ENCODE data around the gene CKAP2L.

The CKAP2L gene

DNA sequence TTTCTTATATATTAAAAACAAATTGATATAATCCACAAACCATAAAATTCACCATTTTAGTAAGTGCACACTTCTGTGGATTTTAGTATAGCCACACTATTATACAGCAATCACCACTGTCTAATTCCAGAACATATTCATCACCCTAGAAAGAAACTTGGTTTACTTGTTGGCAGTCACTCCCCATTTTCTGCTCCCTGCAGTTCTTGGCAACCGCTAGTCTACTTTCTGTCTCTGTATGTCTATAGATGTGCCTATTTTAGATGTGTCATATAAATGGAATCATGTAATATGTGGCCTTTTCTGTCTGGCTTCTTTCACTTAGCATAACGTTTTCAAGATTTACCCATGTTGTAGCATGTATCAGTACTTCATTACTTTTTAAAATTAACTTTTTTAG is 5.7 kb downstream of the CKAP2L start:
- no peak for DNase-seq

DNA sequence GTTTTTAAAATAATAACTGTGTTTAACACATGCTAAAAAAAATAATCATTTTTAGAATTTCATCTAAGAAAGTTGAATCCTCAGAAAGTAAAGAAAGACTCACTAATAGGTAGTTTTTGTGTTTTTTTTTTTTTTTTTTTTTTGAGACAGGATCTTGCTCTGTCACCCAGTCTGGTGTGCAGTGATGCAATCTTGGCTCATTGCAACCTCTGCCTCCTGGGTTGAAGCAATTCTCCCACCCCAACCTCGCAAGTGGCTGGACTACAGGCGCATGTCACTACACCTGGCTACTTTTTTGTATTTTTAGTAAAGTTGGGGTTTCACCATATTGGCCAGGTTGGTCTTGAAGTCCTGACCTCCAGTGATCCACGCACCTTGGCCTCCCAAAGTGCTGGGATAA is 7.1 kb downstream of the CKAP2L start:
- DNase-seq: no peak

DNA sequence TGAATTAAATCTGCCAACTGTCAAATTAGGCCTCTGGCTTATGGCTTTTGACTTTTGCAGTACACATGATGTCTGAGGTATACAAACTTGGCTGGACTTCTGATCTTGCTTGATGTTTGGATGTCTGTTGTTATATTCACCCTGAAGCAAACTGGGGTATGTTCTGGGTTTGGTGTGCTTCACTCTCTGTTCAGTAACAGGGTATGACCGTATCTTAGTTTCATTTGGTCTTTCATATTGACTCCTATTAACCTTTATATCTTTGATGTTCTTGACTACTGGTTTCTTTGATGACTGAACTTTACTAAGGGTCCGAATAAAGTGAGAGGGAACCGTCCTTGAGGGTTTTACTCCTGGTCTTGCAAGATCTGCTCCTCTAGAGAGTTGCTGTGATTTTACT is 8.2 kb downstream of the CKAP2L start:
- DNase-seq: no peak

DNA sequence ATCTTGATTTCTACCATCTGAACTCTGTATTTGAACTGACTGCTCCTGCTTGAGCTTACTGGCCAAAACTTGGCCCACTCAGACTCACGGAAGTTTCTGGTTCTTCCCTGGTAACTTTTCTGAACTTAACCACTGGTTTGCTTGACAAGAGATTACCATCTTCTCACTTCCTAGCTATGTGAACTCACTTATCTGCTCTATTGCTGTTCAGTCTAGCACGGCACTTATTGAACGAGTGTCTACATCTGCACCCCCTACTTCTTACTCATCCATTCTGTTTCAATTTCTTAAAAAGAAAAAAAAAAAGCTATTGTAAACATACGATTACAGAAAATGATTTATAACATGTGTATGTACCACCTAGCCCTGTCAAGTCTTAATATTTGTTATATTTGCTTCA is 9.0 kb downstream of the CKAP2L start:
- DNase-seq: no peak

DNA sequence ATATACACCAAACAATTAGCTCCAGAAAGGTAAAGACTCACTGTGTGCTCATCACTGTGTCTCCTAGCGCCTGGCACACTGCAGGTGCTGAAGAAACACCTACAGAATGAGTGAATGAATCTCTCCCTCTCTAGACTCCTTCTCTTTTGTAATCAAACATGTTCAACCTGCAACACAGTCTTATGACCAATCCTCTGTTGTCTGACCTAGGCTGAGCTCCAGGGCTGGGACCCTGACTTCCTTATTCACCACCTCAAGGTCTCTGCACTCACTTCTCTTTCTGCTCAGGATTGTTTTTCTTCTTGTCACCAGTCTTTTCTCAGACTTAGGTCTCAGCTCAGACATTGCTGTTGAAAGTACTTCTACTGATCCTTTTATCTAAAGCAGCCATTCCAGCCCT is 9.8 kb downstream of the CKAP2L start:
- no peak for DNase-seq

DNA sequence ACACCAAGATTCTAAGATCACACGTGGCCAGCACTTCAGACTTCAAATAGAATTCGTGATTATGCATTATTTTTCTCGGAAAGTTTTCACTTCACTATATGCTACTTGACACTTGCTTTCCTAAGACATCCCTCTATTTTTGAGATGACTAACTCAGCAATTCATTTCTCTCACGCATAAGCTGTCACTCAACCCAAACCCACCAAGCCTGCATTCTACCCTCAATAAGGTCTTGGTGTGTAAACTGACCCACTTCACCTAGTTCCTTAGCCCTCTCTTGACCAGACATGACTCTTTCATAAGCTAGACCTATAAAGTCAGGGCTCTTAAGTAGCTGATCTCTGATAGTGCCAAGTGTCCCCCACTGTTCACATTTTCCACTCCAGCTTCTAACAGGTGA is 11.7 kb downstream of the CKAP2L start:
- no peak for DNase-seq

DNA sequence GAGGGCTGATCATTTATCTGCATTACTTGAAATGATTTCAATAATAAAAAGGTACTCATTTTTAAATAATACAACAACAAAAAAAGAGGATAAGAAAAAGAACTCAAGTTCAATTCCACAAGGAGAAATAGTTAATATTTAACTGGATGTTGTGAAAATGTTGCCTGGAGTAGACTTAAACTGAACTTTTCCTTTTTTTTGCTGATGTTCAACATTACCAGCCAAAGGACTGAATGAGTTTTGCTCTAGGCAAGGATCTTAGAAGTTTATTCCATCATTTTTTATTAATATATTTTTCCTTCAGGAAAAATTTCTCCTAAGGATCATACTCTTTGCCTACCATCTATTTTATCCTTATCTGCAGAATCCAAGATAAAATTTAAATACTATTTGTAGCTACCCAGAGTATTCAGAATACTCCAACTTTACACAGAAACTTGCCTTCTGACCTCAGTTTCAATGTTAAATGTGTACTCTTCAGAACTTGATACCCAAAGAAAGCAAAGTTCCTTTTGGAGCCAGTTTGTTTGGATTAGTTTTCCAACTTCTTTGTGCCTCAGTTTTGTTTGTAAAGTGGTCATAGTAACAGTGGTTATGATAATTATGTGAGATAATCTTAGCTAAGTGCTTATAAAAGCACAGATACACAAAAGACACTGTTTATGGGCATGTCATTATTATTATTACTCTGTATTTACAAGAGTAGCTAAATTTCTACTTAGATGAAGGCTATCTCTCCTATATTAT is 12.8 kb downstream of the CKAP2L start:
- DNase-seq: no peak

DNA sequence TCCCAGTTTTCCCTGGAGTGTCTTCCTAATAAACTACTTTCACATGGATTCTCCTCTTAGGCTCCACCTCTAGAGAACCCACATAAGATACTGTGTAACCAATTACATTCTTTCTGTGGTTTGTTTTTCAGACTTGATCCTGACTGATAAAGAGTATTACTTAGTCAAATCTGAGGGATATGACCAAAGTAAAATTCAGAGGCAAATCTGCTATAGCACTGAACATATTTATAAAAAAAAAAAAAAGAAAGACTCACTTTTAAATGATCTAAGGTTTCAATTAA is 13.9 kb downstream of the CKAP2L start:
- DNase-seq: no peak

DNA sequence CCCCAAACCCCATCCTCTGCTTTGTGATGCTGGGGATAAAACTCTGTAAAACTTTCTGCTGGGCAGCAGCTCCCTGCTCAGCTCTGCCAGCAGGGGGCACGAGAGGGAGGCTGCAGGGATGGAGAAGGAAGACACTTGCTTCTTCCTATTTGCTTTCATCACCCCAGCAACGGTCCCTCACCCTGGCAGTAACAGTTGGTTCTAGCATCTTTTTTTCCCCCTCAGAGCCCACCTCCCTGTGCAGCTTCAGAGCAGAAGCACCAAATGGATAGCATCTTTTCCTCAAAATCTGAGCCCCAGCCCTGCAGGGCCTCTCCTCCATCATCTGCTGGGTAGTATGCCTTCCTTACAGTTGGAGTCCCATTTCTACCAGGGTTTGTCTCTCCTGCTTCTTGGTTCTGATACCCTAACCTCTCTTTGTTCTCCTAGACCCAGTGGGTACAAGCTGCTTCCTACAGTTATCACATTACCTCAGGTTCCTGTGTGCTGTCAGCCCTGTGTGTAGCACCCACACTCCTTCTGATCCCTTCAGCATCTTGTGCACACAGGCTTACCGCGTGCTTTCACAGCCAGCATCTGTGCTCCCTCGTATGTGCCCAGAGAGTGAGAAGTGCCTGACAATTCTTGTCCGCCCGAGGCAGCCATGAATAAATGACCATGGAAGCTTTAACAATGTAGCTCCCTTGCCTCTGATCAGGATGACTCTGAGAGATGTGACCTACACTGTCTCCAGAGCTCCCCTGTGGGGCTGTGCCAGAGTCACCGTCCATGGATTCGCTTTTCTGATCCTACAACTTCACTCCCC is 14.5 kb downstream of the CKAP2L start:
- DNase-seq: peak; percentile 93

DNA sequence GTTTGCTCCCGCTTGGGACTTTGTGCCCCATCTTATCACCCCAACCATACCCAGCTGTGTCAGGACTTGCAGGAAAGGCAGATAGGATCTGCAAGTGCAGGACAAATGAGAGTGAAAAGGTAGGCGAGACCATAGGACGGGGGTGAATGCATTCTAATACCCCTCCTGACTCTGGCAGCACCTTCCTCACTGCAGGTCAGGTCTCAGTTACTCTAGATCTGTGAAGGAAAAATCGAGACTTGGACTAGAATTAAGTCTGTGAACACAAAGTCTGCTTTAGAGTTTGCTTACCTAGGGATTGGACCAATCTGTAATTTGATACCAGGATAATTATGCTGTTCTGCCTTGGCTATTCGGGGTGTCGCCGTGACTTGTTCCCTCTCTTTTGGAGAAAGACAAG is 23.9 kb downstream of the CKAP2L start:
- no peak for DNase-seq

DNA sequence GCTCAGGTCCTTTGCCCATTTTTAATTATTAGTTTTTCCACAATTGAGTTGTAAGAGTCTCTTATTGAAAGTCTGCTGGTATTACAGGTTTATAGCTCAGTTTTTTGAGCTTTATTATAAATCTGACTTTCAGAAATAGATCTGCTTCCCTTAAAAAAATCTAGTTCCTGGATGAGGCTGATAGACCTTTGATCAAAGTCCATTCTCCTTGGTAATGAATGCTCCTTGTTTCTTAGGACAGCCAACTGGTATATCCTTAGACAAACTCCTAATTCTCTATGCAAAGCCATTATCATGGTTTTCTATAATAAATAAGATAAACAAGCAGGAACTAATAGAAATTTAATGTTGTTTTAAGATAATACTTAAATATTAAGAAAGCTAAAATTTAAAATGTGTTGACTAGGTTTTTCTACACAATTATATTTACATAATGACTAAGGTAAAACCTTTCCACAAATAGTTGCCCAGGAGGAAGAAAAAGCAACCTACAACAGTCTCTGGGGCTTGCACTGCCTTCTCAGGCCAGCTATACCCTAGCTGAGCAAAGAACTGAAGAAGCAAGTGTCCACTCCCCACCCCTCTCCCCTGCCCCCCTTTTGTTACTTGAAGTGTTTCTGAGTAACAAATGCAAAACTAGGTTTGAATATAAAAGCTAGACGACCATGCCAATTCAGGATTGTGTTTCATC is 26.7 kb downstream of the CKAP2L start:
- no peak for DNase-seq

DNA sequence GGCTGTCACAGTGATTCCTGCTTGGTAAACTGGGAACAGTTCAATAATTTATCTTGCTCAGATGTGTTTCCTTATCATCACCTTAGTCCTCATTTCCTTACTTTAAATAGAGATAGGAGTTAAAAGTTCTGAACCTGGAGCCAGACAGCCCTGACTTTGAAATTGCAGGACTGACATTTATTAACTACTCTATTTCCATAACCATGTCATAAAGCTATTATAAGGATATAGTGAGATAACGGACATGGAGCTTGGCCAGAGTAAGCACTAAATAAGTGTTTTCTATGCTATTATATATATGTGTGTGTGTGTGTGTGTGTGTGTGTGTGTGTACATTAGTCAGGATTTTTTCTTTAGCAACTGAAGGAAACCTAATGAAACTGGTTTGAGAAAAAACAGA is 30.5 kb downstream of the CKAP2L start:
- no peak for DNase-seq

DNA sequence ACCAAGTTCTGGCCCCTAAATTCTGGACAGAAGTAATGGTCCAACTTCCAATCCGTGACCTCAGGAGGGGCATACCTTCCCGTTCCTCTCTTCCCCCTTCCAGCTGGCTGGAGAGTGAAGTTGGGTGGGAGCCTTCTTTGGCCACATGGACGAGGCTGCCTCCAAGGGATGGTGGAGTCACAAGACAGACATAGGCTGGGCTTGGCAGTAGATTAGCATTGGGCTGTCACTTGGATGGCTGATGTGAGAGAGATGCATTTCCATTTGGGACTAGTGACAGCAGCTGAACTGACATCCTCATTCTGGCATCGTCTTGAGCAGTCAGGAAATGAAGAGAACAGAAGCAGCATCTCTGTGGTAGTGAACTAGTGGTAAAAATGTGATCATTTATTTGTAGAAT is 31.0 kb downstream of the CKAP2L start:
- no peak for DNase-seq

DNA sequence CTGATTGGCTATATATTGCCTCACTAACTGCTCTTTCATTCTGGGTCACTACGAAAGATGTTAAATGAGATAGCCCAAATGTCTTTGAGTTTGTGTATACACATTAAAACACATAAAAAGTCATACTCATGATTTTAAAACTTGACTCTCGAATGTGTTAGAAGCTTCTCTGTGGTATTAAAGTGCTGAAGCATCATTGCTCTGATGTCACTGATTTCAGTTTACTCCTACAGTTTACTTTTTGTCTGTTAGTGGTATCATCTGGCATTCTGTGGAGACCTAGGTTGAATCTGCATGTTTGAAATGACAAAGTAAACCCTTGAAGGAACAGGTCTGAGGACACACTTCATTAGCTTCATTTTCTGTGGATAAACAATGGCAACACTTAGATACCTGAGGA is 32.9 kb downstream of the CKAP2L start:
- no peak for DNase-seq

DNA sequence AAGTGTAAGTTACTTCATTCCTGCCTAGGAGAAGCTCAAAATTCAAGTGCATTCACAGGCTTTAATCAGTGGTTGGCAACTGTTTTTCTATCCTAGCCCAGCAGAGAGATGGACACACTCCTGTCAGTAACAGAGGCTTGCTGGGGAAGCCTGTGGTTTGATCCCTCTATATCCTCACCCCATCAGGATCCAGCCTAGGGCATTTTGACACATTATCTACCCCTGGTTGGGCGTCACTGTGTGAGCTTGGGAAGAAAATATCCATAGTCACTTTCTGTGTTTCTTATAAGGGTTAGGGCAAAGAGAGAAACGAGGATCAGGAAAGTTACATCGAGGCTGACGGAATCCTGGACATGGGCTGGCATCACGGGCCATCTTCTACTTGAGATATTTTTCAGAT is 33.6 kb downstream of the CKAP2L start:
- no peak for DNase-seq

DNA sequence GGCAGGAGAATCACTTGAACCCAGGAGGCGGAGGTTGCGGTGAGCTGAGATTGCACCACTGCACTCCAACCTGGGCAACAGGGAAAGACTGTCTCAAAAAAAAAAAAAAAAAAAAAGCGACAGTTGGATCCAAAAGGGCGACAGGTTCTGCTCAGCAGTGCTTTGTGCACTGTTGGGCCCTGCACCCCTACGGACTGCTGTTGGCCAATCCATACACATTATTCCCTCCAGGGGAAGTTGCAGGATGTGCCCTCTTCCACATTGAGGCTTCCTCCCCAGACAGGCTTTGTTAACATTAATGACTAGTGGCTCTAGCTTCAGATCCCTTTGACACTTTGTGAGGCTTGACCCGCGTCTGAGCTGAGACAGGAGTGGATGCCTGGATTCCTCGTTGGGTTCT is 34.2 kb downstream of the CKAP2L start:
- no peak for DNase-seq

DNA sequence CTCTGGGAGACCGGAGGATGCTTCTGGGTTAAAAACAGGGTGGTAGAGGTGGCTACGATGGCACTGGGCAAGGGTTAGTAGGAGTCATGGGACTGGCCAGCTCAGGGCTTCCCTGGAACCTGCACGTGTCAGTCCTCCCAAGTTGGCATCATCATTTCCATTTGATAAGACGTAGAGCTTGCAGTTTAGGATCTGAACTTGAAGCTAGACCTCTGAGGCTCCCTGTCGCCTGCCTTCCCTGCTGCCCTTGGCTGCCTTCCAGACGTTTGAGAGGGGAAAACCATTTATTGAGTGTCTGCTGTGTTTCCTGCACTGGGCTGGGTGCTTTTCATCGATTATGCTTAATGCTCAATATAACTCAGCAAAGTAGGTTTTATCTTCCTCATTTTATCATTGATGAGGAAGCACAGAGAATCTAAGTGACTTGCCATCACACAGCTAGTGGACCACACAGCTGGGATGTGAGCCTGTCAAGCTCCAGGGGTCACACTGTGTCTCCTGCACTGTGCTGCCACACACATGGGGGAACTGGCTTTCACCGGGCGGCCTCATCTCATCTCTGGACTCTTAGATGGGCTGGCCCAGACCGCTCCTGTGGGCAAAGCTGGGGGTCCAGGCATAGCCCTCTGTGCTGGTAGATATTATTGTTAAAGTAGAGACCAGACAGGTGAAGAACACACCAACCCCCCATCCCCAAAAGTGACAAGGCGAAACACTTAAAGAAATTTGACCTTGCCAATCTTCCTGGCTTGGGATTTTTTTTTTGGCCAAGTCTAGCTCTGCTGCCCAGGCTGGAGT is 35.8 kb downstream of the CKAP2L start:
- no peak for DNase-seq

DNA sequence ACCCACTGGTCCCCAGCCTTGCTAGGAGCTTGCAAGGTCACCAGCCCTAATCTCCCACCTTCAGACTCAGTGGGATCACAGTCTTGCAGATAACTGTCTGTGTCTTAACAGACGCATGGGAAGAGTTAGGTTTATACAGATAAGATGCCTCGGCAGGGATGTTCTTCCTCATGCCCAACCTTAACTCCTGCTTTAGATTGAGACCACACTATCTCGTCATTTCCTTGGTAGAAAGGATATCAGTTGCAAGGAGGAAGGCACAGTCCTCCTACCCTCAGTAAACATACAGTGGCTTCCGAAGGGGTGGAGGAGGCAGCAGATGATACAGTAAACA is 36.4 kb downstream of the CKAP2L start:
- DNase-seq: no peak

DNA sequence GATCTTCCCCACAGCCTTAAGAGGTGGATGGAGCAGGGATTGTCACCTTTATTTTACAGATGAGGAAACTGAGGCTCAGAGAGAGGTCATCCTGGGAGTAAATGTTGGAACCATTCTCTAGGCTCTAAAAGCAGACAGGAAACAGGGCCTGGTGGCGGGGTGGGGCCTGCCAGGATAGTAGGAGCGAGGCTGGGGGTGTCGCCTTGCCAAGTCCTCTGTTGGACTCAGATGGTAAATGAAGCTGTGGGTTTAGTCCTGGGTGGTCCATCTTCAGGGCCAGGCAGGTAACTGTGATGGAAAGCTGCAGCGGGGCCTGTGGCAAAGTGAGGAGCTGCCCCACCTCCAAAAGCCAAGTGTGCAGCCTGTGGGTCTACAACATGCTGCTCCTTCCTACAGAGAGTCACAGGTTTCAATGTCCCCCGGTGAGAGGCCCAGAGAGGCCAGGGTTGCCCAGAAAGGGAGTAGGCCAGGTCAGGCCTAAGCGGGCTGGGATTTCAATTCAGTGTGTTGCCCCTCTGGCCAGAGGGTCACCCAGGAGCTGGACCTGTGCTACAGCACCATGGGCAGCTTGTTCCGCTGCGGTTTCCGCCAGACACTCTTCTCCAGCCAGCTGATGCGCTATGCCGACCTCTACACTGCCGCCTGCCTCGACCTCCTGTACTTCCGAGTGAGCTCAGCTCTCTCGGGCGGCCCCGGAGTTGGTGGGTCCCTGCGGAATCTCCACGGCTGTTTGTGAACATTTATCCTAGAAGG is 37.0 kb downstream of the CKAP2L start:
- no peak for DNase-seq

DNA sequence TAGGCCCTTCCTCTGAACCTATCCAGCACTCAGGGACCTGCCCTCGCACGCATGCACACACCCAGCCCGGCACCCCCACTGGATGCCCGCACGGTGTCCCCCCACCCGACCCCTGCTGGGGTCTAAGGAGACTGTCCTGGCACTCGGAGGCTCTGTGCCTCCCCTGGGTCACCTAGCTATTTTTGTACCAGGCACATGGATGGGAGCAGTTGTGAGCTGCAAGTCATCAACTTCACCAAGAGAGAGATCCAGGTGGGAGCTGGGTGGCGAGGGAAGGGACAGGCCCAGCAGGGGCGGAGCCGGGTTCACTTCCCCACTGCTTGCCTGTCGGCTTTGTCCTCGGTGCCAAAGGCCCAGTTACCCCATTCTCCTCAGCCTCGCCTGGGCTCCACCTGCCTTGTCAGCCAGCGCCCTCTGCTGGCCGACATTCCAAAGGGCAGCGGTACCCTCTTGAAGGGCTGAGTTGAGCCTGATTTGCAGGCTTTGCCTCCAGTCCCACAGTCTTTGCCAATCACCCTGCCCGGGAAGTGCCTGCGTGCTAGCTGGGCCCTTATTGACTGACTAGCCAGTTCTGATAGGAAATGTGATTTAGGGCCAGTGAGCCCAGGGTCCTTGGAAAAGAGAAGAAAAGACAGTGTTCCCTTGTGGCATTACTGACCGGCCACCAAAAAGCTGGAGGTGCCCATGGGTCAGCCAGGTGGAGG is 37.8 kb downstream of the CKAP2L start:
- peak; percentile 95 for DNase-seq

DNA sequence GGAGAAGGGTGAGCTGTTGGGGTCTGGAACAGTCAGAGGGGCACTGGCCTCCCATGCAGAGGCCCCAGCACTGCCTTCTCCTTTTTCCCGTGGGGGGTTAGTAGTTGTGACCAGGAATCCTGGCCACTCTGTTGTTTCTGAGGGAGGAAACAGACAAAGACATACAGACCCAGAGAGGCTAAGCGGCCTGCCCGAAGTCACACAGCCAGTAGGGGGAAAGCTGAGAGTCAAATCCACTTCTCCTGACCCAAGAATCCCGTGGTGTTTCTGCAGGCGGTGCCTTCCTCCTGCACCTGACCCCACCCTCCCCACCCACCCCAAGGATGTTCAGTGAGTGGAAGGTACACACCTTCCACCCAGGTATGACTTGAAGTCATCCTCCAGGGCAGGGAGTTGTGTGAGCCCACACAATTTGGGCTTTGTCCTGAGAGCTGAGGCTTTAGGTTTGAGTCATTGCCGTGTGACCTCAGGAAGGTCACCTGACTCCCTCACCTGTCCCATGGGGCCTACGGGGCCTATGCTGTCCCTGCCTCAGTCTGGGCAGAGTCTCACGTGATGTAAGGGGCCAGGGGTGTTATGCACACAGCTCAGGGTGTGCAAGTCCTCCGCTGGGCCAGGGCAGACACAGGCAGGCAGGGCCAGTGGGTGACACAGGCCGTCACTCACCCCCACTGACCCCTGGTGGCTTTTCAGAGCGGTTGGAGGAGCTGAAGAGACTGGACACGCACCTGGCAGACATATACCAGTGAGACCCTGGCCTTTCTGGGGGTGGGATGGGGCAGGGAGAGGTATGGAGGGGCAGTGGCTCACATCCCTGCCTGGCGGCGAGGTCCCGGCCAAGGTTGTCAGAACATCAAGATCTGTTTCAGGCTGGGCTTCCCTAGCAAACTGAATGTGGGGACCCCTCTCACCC is 38.6 kb downstream of the CKAP2L start:
- DNase-seq: no peak
